ENCODE results near the gene PITRM1.

- TF ChIP-seq, protein P1, sequence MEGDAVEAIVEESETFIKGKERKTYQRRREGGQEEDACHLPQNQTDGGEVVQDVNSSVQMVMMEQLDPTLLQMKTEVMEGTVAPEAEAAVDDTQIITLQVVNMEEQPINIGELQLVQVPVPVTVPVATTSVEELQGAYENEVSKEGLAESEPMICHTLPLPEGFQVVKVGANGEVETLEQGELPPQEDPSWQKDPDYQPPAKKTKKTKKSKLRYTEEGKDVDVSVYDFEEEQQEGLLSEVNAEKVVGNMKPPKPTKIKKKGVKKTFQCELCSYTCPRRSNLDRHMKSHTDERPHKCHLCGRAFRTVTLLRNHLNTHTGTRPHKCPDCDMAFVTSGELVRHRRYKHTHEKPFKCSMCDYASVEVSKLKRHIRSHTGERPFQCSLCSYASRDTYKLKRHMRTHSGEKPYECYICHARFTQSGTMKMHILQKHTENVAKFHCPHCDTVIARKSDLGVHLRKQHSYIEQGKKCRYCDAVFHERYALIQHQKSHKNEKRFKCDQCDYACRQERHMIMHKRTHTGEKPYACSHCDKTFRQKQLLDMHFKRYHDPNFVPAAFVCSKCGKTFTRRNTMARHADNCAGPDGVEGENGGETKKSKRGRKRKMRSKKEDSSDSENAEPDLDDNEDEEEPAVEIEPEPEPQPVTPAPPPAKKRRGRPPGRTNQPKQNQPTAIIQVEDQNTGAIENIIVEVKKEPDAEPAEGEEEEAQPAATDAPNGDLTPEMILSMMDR (IDR thresholded peaks at IDR 0.05; ENCODE audit: poor library complexity), result no peak
- no peak for TF ChIP-seq EZH2phosphoT487 (IDR thresholded peaks at IDR 0.05; ENCODE audit: low read depth, severe bottlenecking, unreplicated experiment)
These were observed 46.9 kb downstream of the PITRM1 start for GRCh38 chr10:3125527-3126170.

Data from hepatocyte (in vitro differentiated cells).